GM12872 (cell line): ENCODE data around the gene SURF1.
A peak's percentile ranks its signal among the peaks of the same experiment; 100 is the strongest.

Experiments
- TF ChIP-seq, protein P1 (sequence below): IDR thresholded peaks from 3 replicates; pipeline ENCODE4 v1.5.1; 2011; ENCODE audit warnings: low read depth, mild to moderate bottlenecking, low read length, moderate library complexity; ENCODE audit not compliant: insufficient read depth

SURF1 gene, protein sequence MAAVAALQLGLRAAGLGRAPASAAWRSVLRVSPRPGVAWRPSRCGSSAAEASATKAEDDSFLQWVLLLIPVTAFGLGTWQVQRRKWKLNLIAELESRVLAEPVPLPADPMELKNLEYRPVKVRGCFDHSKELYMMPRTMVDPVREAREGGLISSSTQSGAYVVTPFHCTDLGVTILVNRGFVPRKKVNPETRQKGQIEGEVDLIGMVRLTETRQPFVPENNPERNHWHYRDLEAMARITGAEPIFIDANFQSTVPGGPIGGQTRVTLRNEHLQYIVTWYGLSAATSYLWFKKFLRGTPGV

DNA sequence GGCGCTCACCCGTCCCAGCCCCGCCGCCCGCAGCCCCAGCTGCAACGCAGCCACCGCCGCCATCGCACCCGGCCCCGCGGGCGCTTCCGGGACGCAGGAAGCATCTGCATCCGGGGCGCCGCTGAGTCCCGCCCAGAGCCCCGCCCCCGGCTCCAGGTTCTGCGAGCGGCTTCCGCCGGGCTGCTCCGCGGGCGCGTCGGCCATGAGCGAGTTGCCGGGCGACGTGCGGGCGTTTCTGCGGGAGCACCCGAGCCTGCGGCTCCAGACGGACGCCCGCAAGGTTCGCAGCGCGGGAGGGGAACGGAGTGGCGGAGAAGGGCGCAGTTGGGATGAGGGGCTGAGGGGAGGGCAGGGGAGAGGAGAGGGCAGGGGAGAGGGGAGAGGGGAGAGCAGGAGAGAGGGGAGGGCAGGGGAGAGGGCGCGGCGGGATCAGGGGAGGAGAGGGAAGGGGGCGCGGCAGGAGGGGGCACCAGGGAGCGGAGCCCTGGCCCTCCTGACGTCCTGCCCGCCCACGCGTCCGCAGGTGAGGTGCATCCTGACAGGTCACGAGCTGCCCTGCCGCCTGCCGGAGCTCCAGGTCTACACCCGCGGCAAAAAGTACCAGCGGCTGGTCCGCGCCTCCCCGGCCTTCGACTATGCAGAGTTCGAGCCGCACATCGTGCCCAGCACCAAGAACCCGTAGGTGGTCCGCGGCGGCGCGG lies at the start of gene SURF1, which contains the start of gene SURF2:
SURF1 (minus strand) TSS at position 97 of the 701 bp plus-strand sequence; CDS start at position 63, 34 bp downstream.
SURF2 (plus strand) TSS at position 160 of the 701 bp plus-strand sequence; CDS start at position 203, 43 bp downstream.
- TF ChIP-seq, protein P1, sequence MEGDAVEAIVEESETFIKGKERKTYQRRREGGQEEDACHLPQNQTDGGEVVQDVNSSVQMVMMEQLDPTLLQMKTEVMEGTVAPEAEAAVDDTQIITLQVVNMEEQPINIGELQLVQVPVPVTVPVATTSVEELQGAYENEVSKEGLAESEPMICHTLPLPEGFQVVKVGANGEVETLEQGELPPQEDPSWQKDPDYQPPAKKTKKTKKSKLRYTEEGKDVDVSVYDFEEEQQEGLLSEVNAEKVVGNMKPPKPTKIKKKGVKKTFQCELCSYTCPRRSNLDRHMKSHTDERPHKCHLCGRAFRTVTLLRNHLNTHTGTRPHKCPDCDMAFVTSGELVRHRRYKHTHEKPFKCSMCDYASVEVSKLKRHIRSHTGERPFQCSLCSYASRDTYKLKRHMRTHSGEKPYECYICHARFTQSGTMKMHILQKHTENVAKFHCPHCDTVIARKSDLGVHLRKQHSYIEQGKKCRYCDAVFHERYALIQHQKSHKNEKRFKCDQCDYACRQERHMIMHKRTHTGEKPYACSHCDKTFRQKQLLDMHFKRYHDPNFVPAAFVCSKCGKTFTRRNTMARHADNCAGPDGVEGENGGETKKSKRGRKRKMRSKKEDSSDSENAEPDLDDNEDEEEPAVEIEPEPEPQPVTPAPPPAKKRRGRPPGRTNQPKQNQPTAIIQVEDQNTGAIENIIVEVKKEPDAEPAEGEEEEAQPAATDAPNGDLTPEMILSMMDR: no peak

DNA sequence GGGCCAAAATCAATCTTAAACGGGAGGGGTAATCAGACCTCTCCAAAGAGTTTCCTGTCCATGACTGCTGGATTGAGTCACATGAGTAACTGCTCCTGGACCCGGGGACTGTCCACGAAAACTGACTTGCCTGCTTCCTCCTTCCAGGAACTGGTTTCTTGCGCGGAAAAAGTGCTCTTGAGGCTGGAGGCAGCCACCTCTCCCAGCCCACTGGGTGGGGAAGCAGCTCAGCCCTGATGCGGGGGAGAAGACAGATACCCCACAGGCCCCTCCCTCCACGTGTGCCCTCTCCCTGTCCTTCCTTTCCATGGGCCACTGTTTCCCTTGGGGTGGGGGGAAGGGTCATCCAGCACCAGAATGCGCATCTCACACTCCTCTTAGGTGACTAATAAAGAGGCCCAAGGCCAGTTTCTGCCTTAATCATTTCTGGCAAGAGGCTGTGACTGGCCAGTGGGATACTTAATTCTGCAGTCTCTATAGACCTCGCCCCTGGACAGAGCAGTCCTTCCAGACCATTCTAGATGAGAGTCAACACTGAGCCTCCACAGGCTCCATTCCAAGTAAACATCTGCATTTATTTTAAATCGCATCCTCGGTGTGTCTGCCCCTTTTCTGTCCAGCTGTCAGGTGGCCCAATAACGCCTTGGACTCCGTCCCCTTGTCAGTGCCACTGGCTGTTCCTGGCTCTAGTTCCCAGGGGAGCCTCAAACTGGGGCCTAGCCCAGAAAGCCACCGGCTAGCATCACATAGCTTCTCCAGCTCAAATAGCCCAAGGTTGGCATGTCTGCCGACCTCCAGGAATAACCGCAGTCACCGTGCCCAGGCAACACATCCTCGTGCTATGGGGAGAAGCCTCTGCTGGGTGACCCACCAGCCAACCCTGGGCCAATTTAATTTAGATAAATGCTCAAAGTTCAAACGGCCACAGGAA lies 49.5 kb upstream of the SURF1 start:
- TF ChIP-seq, protein P1: no peak

DNA sequence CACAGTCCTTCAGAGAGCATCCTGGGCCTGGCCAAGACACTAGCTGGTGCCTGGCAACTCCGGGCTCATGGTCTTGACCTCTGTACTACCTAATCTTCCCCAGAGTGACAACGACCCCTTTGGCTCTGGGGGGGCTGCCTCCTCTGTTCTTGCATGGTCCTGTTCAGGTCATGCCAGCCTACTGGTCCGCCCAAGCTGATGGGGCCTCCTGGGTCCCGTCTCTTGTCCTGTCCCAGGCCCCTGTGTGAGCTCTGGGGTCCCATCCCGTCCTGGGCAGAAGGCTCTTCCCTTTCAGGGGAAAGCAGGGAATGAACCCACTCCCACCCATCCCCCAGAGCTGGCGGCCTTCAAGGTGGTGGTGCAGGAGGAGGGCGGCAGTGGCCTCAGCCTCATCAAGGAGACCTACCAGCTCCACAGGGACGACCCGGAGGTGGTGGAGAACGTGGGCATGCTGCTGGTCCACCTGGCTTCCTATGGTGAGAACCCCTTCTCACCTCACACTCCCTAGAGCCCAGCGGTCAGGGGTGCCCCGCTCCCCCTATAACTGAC lies 48.2 kb upstream of the SURF1 start:
- TF ChIP-seq, protein P1: no peak

DNA sequence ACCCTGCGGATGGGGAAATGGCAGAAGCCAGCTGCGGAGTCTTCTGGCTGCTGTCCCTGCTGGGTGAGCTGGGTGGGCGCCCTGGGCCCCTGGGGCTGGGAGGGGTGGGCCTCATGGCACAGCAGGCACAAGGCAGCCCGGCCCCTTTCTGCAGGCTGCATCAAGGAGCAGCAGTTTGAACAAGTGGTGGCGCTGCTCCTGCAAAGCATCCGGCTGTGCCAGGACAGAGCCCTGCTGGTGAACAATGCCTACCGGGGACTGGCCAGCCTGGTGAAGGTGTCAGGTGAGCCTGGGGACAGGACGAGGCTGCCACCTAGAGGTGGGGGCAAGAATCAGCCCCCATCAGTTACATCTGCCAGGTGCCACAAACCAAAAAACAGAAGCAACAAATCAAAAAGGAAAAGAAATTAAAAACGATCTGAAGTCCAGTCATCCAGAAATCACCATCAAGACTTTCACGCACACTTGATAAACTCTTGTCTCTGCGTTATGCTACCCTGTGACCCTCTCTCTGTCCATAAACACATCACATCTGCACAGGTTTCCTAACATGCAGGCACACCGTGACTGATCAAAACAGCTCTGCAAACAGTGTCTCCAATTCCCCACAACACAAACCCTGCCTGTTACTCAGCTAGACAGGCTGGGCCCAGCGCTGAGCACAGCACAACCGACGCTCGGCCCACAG lies 47.6 kb upstream of the SURF1 start:
- TF ChIP-seq, protein P1: peak; percentile 71

DNA sequence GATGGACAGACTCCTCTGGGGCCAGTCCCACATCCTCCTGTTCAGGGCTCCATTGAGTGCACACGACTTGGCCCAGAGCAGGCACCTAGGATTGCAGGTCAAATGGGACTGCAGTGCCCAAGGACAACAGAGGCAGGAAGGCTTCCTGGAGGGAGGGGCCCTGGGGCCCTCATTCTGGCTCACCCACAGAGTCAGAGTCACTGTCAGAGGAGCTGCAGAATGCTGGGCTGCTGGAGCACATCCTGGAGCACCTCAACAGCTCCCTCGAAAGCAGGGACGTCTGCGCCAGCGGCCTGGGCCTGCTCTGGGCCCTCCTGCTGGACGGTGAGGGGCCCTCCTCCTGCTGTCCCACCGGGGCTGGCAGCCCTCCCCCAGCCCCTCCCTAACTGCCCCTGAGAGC lies 46.4 kb upstream of the SURF1 start:
- TF ChIP-seq, protein P1: no peak

- TF ChIP-seq, protein P1: no peak
Measured at GRCh38 chr9:133401588-133401987, 45.3 kb upstream of the SURF1 start.
